ENCODE data around the gene PLS3.

- no peak for TF ChIP-seq CTCF (IDR thresholded peaks at IDR 0.05)
- TF ChIP-seq POLR2A (IDR thresholded peaks at IDR 0.05), result no peak
Observed at GRCh38 chrX:115573185-115573584, 12.2 kb downstream of the PLS3 start.
